HepG2 (cell line): ENCODE results near the gene HMGB3.

Experiments used
- MIXL1 ChIP-seq: IDR thresholded peaks from 2 replicates; pipeline ENCODE4 v1.6.1; 2016
- MYNN ChIP-seq: sonication (generic); formaldehyde crosslinking; IDR thresholded peaks from 2 replicates; pipeline ENCODE4 v1.4.0; 2020; ENCODE audit warnings: mild to moderate bottlenecking, low read depth, missing genetic modification reagents
- ZNF274 ChIP-seq: sonication (generic); formaldehyde crosslinking; IDR thresholded peaks from 2 replicates; pipeline ENCODE4 v1.5.1; 2020; ENCODE audit warnings: mild to moderate bottlenecking, missing genetic modification reagents
- ZNF414 ChIP-seq: sonication (generic); formaldehyde crosslinking; IDR thresholded peaks from 2 replicates; pipeline ENCODE4 v1.5.0; 2020; ENCODE audit warnings: missing genetic modification reagents
- ZNF570 ChIP-seq: sonication (generic); formaldehyde crosslinking; IDR thresholded peaks from 2 replicates; pipeline ENCODE4 v1.4.0; 2020; ENCODE audit warnings: mild to moderate bottlenecking, missing genetic modification reagents, borderline replicate concordance
- TF ChIP-seq, protein P1 (sequence below): sonication (generic); formaldehyde crosslinking; IDR thresholded peaks from 2 replicates; pipeline ENCODE4 v1.5.0; 2020; ENCODE audit warnings: mild to moderate bottlenecking, missing genetic modification reagents, moderate library complexity
- TF ChIP-seq, protein P2 (sequence below): sonication (generic); formaldehyde crosslinking; IDR thresholded peaks from 2 replicates; pipeline ENCODE4 v1.4.0; 2020; ENCODE audit warnings: missing genetic modification reagents

GRCh38 chrX:150980186-150980585, 2.9 kb upstream of the HMGB3 start:
- TF ChIP-seq, protein P1, sequence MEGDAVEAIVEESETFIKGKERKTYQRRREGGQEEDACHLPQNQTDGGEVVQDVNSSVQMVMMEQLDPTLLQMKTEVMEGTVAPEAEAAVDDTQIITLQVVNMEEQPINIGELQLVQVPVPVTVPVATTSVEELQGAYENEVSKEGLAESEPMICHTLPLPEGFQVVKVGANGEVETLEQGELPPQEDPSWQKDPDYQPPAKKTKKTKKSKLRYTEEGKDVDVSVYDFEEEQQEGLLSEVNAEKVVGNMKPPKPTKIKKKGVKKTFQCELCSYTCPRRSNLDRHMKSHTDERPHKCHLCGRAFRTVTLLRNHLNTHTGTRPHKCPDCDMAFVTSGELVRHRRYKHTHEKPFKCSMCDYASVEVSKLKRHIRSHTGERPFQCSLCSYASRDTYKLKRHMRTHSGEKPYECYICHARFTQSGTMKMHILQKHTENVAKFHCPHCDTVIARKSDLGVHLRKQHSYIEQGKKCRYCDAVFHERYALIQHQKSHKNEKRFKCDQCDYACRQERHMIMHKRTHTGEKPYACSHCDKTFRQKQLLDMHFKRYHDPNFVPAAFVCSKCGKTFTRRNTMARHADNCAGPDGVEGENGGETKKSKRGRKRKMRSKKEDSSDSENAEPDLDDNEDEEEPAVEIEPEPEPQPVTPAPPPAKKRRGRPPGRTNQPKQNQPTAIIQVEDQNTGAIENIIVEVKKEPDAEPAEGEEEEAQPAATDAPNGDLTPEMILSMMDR: no peak
- no peak for TF ChIP-seq ZNF414 (CRISPR knock-in tag)
- no peak for TF ChIP-seq ZNF274 (CRISPR knock-in tag)
- no peak for TF ChIP-seq MIXL1 (CRISPR knock-in tag)
- TF ChIP-seq ZNF570 (CRISPR knock-in tag): no peak
- TF ChIP-seq MYNN (CRISPR knock-in tag): no peak
- TF ChIP-seq, protein P2, sequence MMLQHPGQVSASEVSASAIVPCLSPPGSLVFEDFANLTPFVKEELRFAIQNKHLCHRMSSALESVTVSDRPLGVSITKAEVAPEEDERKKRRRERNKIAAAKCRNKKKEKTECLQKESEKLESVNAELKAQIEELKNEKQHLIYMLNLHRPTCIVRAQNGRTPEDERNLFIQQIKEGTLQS (CRISPR knock-in tag): no peak
